Naive thymus-derived CD8-positive, alpha-beta T cell (primary cell): ENCODE data around the gene C1QTNF12. TPM values are rescaled to one million over a fixed set of nuclear protein-coding genes. Genes with fewer than 3 reads are reported as not detected.

Source experiments
- microRNA-seq: library from miRNA; unstranded; fragments of <30 nt; microRNA quantifications from one replicate; pipeline ENCODE4 v1.2.0, GENCODE V29; 2022; ENCODE audit warnings: borderline microRNAs expressed
- polyA plus RNA-seq, 3 donors: library from polyadenylated mRNA; unstranded; fragments of 300-500 nt; fragmentation: Illumina TruSeq; gene quantifications; one replicate each; pipeline ENCODE4 v1.2.3, GENCODE V29; 2021
- total RNA-seq, 8 experiments: library from RNA in 2 of 8; stranded (reverse) in 2 of 8; gene quantifications; one replicate each; pipeline ENCODE4 v1.2.3 and lab custom pipeline; 2021 to 2026

C1QTNF12 gene
- total and polyA plus RNA-seq, 5 experiments from 2014 or later: 0.22 to 7.1 (median 5.0) TPM; not detected in 2

Small RNA genes within 50 kb of the gene (microRNA-seq; reads per million reads assigned to microRNA genes)
- gene MIR6726: not detected

Other genes starting within 250 kb of the C1QTNF12 start
- not detected for gene HES4, start 246.6 kb downstream of the C1QTNF12 start, total RNA-seq
- under 1 TPM in 1 of 3 donors, not detected in 2; 0.85 TPM for gene HES4, start 246.6 kb downstream of the C1QTNF12 start, polyA plus RNA-seq
- 10 to 100 TPM; 30.3 to 30.7 TPM for gene ISG15, start 233.2 kb downstream of the C1QTNF12 start, total RNA-seq
- gene ISG15, start 233.2 kb downstream of the C1QTNF12 start, polyA plus RNA-seq: 100 to 1,000 TPM; 133 to 220 (median 217) TPM
- 1 to 10 TPM; 6.2 to 6.4 TPM for gene AGRN, start 226.6 kb downstream of the C1QTNF12 start, total RNA-seq
- gene AGRN, start 226.6 kb downstream of the C1QTNF12 start, polyA plus RNA-seq: under 1 TPM; 0.15 to 0.71 (median 0.47) TPM
- not detected for gene RNF223, start 172.4 kb downstream of the C1QTNF12 start, total RNA-seq
- gene RNF223, start 172.4 kb downstream of the C1QTNF12 start, polyA plus RNA-seq: not detected
- 10 to 100 TPM; 24.9 to 26.5 TPM for gene C1orf159, start 130.6 kb downstream of the C1QTNF12 start, total RNA-seq
- 10 to 100 TPM in 1 of 3 donors, 1 to 10 TPM in 2; 3.2 to 10.7 (median 6.2) TPM for gene C1orf159, start 130.6 kb downstream of the C1QTNF12 start, polyA plus RNA-seq
- gene TTLL10, start 72.8 kb downstream of the C1QTNF12 start, total RNA-seq: not detected
- gene TTLL10, start 72.8 kb downstream of the C1QTNF12 start, polyA plus RNA-seq: not detected
- 1 to 10 TPM; 1.5 to 1.6 TPM for gene TNFRSF18, start 40.1 kb downstream of the C1QTNF12 start, total RNA-seq
- 1 to 10 TPM in 1 of 3 donors, not detected in 2; 2.3 TPM for gene TNFRSF18, start 40.1 kb downstream of the C1QTNF12 start, polyA plus RNA-seq
- gene TNFRSF4, start 32.6 kb downstream of the C1QTNF12 start, total RNA-seq: under 1 TPM; 0.44 to 0.73 TPM
- gene TNFRSF4, start 32.6 kb downstream of the C1QTNF12 start, polyA plus RNA-seq: under 1 TPM; 0.30 to 0.62 (median 0.30) TPM
- gene SDF4, start 14.7 kb downstream of the C1QTNF12 start, total RNA-seq: 100 to 1,000 TPM; 110 to 115 TPM
- gene SDF4, start 14.7 kb downstream of the C1QTNF12 start, polyA plus RNA-seq: 10 to 100 TPM; 73.8 to 86.3 (median 76.7) TPM
- 10 to 100 TPM; 21.4 to 23.6 TPM for gene B3GALT6, start 14.5 kb downstream of the C1QTNF12 start, total RNA-seq
- gene B3GALT6, start 14.5 kb downstream of the C1QTNF12 start, polyA plus RNA-seq: 10 to 100 TPM in 2 of 3 donors, 1 to 10 TPM in 1; 8.8 to 24.6 (median 14.6) TPM
- gene UBE2J2, start 27.1 kb upstream of the C1QTNF12 start, total RNA-seq: 100 to 1,000 TPM; 104 to 105 TPM
- gene UBE2J2, start 27.1 kb upstream of the C1QTNF12 start, polyA plus RNA-seq: 10 to 100 TPM; 84.7 to 92.9 (median 85.8) TPM
- 10 to 100 TPM; 11.8 to 17.4 TPM for gene SCNN1D, start 33.7 kb upstream of the C1QTNF12 start, total RNA-seq
- gene SCNN1D, start 33.7 kb upstream of the C1QTNF12 start, polyA plus RNA-seq: under 1 TPM in 2 of 3 donors, not detected in 1; 0.06 to 0.58 TPM
- 10 to 100 TPM; 65.3 to 69.1 TPM for gene ACAP3, start 61.2 kb upstream of the C1QTNF12 start, total RNA-seq
- gene ACAP3, start 61.2 kb upstream of the C1QTNF12 start, polyA plus RNA-seq: 1 to 10 TPM; 2.0 to 6.7 (median 3.5) TPM
- 10 to 100 TPM; 19.6 to 23.4 TPM for gene PUSL1, start 61.9 kb upstream of the C1QTNF12 start, total RNA-seq
- gene PUSL1, start 61.9 kb upstream of the C1QTNF12 start, polyA plus RNA-seq: 10 to 100 TPM; 14.5 to 18.2 (median 17.7) TPM
- 100 to 1,000 TPM; 171 to 174 TPM for gene INTS11, start 77.9 kb upstream of the C1QTNF12 start, total RNA-seq
- 10 to 100 TPM; 51.7 to 65.1 (median 59.9) TPM for gene INTS11, start 77.9 kb upstream of the C1QTNF12 start, polyA plus RNA-seq
- gene CPTP, start 78.1 kb upstream of the C1QTNF12 start, total RNA-seq: 10 to 100 TPM; 25.5 to 25.9 TPM
- gene CPTP, start 78.1 kb upstream of the C1QTNF12 start, polyA plus RNA-seq: 10 to 100 TPM in 2 of 3 donors, 1 to 10 TPM in 1; 9.3 to 19.9 (median 11.6) TPM
- 1 to 10 TPM; 2.7 to 3.0 TPM for gene TAS1R3, start 84.6 kb upstream of the C1QTNF12 start, total RNA-seq
- gene TAS1R3, start 84.6 kb upstream of the C1QTNF12 start, polyA plus RNA-seq: under 1 TPM in 1 of 3 donors, not detected in 2; 0.10 TPM
- 10 to 100 TPM; 41.9 to 53.3 TPM for gene DVL1, start 102.7 kb upstream of the C1QTNF12 start, total RNA-seq
- 1 to 10 TPM in 2 of 3 donors, under 1 TPM in 1; 0.99 to 2.0 (median 1.4) TPM for gene DVL1, start 102.7 kb upstream of the C1QTNF12 start, polyA plus RNA-seq
- 1 to 10 TPM; 7.4 to 7.7 TPM for gene MXRA8, start 111.8 kb upstream of the C1QTNF12 start, total RNA-seq
- 10 to 100 TPM in 2 of 3 donors, 1 to 10 TPM in 1; 7.4 to 22.0 (median 19.7) TPM for gene MXRA8, start 111.8 kb upstream of the C1QTNF12 start, polyA plus RNA-seq
- 10 to 100 TPM; 68.0 to 70.3 TPM for gene AURKAIP1, start 128.5 kb upstream of the C1QTNF12 start, total RNA-seq
- 100 to 1,000 TPM; 146 to 169 (median 168) TPM for gene AURKAIP1, start 128.5 kb upstream of the C1QTNF12 start, polyA plus RNA-seq
- 100 to 1,000 TPM; 399 to 406 TPM for gene CCNL2, start 152.6 kb upstream of the C1QTNF12 start, total RNA-seq
- 10 to 100 TPM; 13.4 to 28.1 (median 13.7) TPM for gene CCNL2, start 152.6 kb upstream of the C1QTNF12 start, polyA plus RNA-seq
- 100 to 1,000 TPM; 162 to 165 TPM for gene MRPL20, start 160.6 kb upstream of the C1QTNF12 start, total RNA-seq
- 100 to 1,000 TPM; 203 to 233 (median 224) TPM for gene MRPL20, start 160.6 kb upstream of the C1QTNF12 start, polyA plus RNA-seq
- not detected for gene ANKRD65, start 174.6 kb upstream of the C1QTNF12 start, total RNA-seq
- gene ANKRD65, start 174.6 kb upstream of the C1QTNF12 start, polyA plus RNA-seq: not detected
- not detected for gene VWA1, start 189.0 kb upstream of the C1QTNF12 start, total RNA-seq
- gene VWA1, start 189.0 kb upstream of the C1QTNF12 start, polyA plus RNA-seq: not detected
- gene ATAD3C, start 203.0 kb upstream of the C1QTNF12 start, total RNA-seq: under 1 TPM; 0.49 to 0.70 TPM
- 1 to 10 TPM in 2 of 3 donors, under 1 TPM in 1; 0.04 to 3.1 (median 2.1) TPM for gene ATAD3C, start 203.0 kb upstream of the C1QTNF12 start, polyA plus RNA-seq
- gene ATAD3B, start 225.0 kb upstream of the C1QTNF12 start, total RNA-seq: 10 to 100 TPM; 47.3 to 50.9 TPM
- gene ATAD3B, start 225.0 kb upstream of the C1QTNF12 start, polyA plus RNA-seq: 1 to 10 TPM; 2.4 to 5.6 (median 2.6) TPM